Stomach (tissue), 9 donors: Measurements from ENCODE around the gene CXCL10. TPM values are rescaled to one million over a fixed set of nuclear protein-coding genes. Genes with fewer than 3 reads are reported as not detected.
"Not testable (repeated sequence)": the region's sequence is repeated elsewhere in the genome, so short reads cannot be mapped to it uniquely, and the experiment has no call there.

ENCODE experiments used
- DNase-seq, 2 donors: peaks; one replicate each; pipeline versions ENCODE4 v3.0.0 to v3.0.0-alpha.2; 2013 to 2019
- H3K27ac ChIP-seq, 5 donors: fragments of 200-600 bp in 4 of 5; sonication (generic) in 4 of 5; one replicate each; pipeline ENCODE4 v1.5.1; 2013 to 2019; ENCODE audit warnings: mild to moderate bottlenecking in 1 of 5, moderate library complexity in 1 of 5
- H3K27me3 ChIP-seq, 3 donors: fragments of 200-600 bp; sonication (generic); one replicate each; pipeline ENCODE4 v1.5.1; 2017 to 2019; ENCODE audit warnings: mixed run types in 1 of 3
- H3K36me3 ChIP-seq, 4 donors: fragments of 200-600 bp; sonication (generic); 1 replicate in 3 of 4; 2 replicates in 1 of 4; pipeline ENCODE4 v1.5.1; 2016 to 2019
- H3K4me1 ChIP-seq, 4 donors: fragments of 200-600 bp; sonication (generic); one replicate each; pipeline ENCODE4 v1.5.1; 2016 to 2019
- H3K4me3 ChIP-seq, 4 donors: fragments of 200-600 bp; sonication (generic) in 3 of 4; one replicate each; pipeline ENCODE4 v1.5.1; 2016 to 2019; ENCODE audit warnings: mild to moderate bottlenecking in 1 of 4
- H3K9me3 ChIP-seq, 4 donors: fragments of 200-600 bp; sonication (generic); one replicate each; pipeline ENCODE4 v1.5.1; 2016 to 2019
- CTCF ChIP-seq, 7 experiments: fragments of 450-650 bp in 4 of 7; fragments of 200-600 bp in 3 of 7; sonication (generic) in 3 of 7; IDR thresholded peaks; one replicate each; pipeline ENCODE4 v1.5.1; 2016 to 2019; ENCODE audit warnings: antibody characterized with exemption in 7 of 7, control low read depth in 2 of 7, mild to moderate bottlenecking in 1 of 7
- EP300 ChIP-seq: sonication (generic); formaldehyde crosslinking; IDR thresholded peaks from one replicate; pipeline ENCODE4 v1.6.1; 2017; ENCODE audit warnings: antibody characterized with exemption
- POLR2A ChIP-seq, 4 donors: fragments of 450-650 bp; IDR thresholded peaks; one replicate each; pipeline ENCODE4 v1.6.1; 2016; ENCODE audit warnings: antibody characterized with exemption in 4 of 4, control low read depth in 2 of 4, mild to moderate bottlenecking in 1 of 4, moderate library complexity in 1 of 4
- POLR2AphosphoS5 ChIP-seq, 3 donors: sonication (generic); formaldehyde crosslinking; IDR thresholded peaks; one replicate each; pipeline ENCODE4 v1.6.1; 2016; ENCODE audit warnings: antibody characterized with exemption in 3 of 3
- WGBS, 5 donors: extraction: QIAGEN DNeasy Blood & Tissue Kit in 3 of 5; methylation state at CpG; one replicate each; pipeline versions ENCODE4 v1.1.5 to v1.1.7; 2013 to 2018; 5-methylcytosine and 5-hydroxymethylcytosine counted together
- intact Hi-C: fragments of 100-400 bp; cut with DNase I; formaldehyde crosslinking; loops from one replicate; pipeline ENCODE4 v1.15.1; 2023; ENCODE audit warnings: low total_unique reads
- polyA plus RNA-seq, 3 donors: library from polyadenylated mRNA; stranded (reverse); fragments of 200-250 nt; gene quantifications; one replicate each; pipeline ENCODE4 v1.2.3, GENCODE V29; 2013
- total RNA-seq, 5 donors: library from RNA; depleted of rRNA; stranded (reverse); fragments of >200 nt; gene quantifications; one replicate each; pipeline versions ENCODE4 v1.1.0 to v1.2.3, GENCODE V29; 2014 to 2016
- donor health status: healthy with polysubstance abuse.
- donor health status: Bipolar disorder and iron deficiency.
- donor health status: healthy.

CXCL10 gene
- total and polyA plus RNA-seq, 8 donors, result 0.92 to 25.6 (median 2.7) TPM; not detected in 4

GRCh38 chr4:76058302-76058701 lies 35.0 kb upstream of the CXCL10 start:
- Histone ChIP-seq H3K27ac (no peak overlapping the region), H3K9me3 (no peaks in the 10 kb centered on the region), H3K4me1 (peaks cover 0 to 16% (median 0%) of the 10 kb centered on the region in 4 donors), H3K36me3 (no peaks in the 10 kb centered on the region), H3K27me3 (no peaks in the 10 kb centered on the region), H3K4me3 (no peak overlapping the region)
- intact Hi-C loops, result no loop called here
- no peak for DNase-seq
- TF ChIP-seq CTCF (IDR thresholded peaks at IDR 0.05), result no peak
- TF ChIP-seq EP300, result no peak
- TF ChIP-seq POLR2AphosphoS5 (IDR thresholded peaks at IDR 0.05), result no peak
- TF ChIP-seq POLR2A (IDR thresholded peaks at IDR 0.05), result no peak

GRCh38 chr4:76055421-76055820 lies 32.1 kb upstream of the CXCL10 start:
- intact Hi-C loops, result no loop called here
- H3K4me1 ChIP-seq, result peaks cover 0 to 12% (median 0%) of the 10 kb centered on the region in 4 donors
- H3K27ac ChIP-seq, result no peak overlapping the region
- no peaks in the 10 kb centered on the region for H3K36me3 ChIP-seq
- WGBS, 5 donors, result 59 to 82% (median 74%) methylated on average over 2 of the region's 2 CpGs
- H3K4me3 ChIP-seq, result no peak overlapping the region
- H3K27me3 ChIP-seq, result no peaks in the 10 kb centered on the region
- TF ChIP-seq POLR2A (IDR thresholded peaks at IDR 0.05), result no peak
- no peak for TF ChIP-seq CTCF (IDR thresholded peaks at IDR 0.05)
- no peak for TF ChIP-seq POLR2AphosphoS5 (IDR thresholded peaks at IDR 0.05)
- TF ChIP-seq EP300, result no peak
- H3K9me3 ChIP-seq, result no peaks in the 10 kb centered on the region
- no peak for DNase-seq

- Histone ChIP-seq H3K27ac (no peak overlapping the region), H3K36me3 (no peaks in the 10 kb centered on the region), H3K27me3 (no peaks in the 10 kb centered on the region), H3K4me1 (peaks cover 0 to 11% (median 0%) of the 10 kb centered on the region in 4 donors), H3K9me3 (no peaks in the 10 kb centered on the region), H3K4me3 (no peak overlapping the region)
- TF ChIP-seq CTCF (IDR thresholded peaks at IDR 0.05) (no peak), POLR2AphosphoS5 (IDR thresholded peaks at IDR 0.05) (no peak), EP300 (no peak), POLR2A (IDR thresholded peaks at IDR 0.05) (no peak)
- peak in 1 of 2 donors; percentile 61 for DNase-seq
- intact Hi-C loops, result no loop called here
- WGBS, 5 donors, result 63 to 73% (median 71%) methylated on average over 2 of the region's 2 CpGs
Observed at GRCh38 chr4:76055016-76055415, 31.7 kb upstream of the CXCL10 start.

GRCh38 chr4:76053730-76054129 lies 30.4 kb upstream of the CXCL10 start:
- H3K27ac ChIP-seq, result no peak overlapping the region
- no peak for TF ChIP-seq POLR2AphosphoS5 (IDR thresholded peaks at IDR 0.05)
- no peak for TF ChIP-seq EP300
- no peak for TF ChIP-seq POLR2A (IDR thresholded peaks at IDR 0.05)
- TF ChIP-seq CTCF (IDR thresholded peaks at IDR 0.05), result no peak
- H3K4me1 ChIP-seq, result no peaks in the 10 kb centered on the region
- H3K9me3 ChIP-seq, result no peaks in the 10 kb centered on the region
- H3K36me3 ChIP-seq, result no peaks in the 10 kb centered on the region
- intact Hi-C loops, result no loop called here
- peak in 1 of 2 donors; percentile 62 for DNase-seq
- WGBS, 5 donors, result 19 to 36% (median 24%) methylated on average over 4 of the region's 4 CpGs
- H3K27me3 ChIP-seq, result no peaks in the 10 kb centered on the region
- H3K4me3 ChIP-seq, result no peak overlapping the region

- H3K36me3 ChIP-seq, H3K4me3 ChIP-seq, intact Hi-C loops, H3K4me1 ChIP-seq, DNase-seq, H3K9me3 ChIP-seq, H3K27ac ChIP-seq, H3K27me3 ChIP-seq: not testable (repeated sequence)
- WGBS, 5 donors, result 89 to 98% (median 94%) methylated on average over 15 to 27 of the region's 27 CpGs
Observed at GRCh38 chr4:76050560-76051050, 27.3 kb upstream of the CXCL10 start.

- 80 to 90% (median 83%) methylated on average over 14 to 17 of the region's 17 CpGs for WGBS, 5 donors
- DNase-seq, H3K9me3 ChIP-seq, H3K27me3 ChIP-seq, H3K4me3 ChIP-seq, intact Hi-C loops, H3K27ac ChIP-seq, H3K4me1 ChIP-seq, H3K36me3 ChIP-seq: not testable (repeated sequence)
Observed at GRCh38 chr4:76049860-76050416, 26.6 kb upstream of the CXCL10 start.

GRCh38 chr4:76044686-76045085 lies 21.4 kb upstream of the CXCL10 start:
- not testable (repeated sequence) for DNase-seq
- 59 to 78% (median 67%) methylated on average over 4 of the region's 4 CpGs for WGBS, 5 donors

GRCh38 chr4:76043306-76043705 lies 20.0 kb upstream of the CXCL10 start:
- H3K9me3 ChIP-seq, H3K27me3 ChIP-seq, intact Hi-C loops, H3K4me1 ChIP-seq, H3K27ac ChIP-seq, H3K36me3 ChIP-seq, H3K4me3 ChIP-seq, DNase-seq: not testable (repeated sequence)
- WGBS, 5 donors, result 93 to 98% (median 97%) methylated on average over 11 to 18 of the region's 18 CpGs

More at GRCh38 chr4:76044686-76045085, 21.4 kb upstream of the CXCL10 start:
- H3K4me3 ChIP-seq, intact Hi-C loops, H3K4me1 ChIP-seq, H3K36me3 ChIP-seq, H3K27ac ChIP-seq, H3K9me3 ChIP-seq, H3K27me3 ChIP-seq: not testable (repeated sequence)
